HG02970 (cell line): ENCODE measurements around the gene SPRED2.
"Not testable (repeated sequence)": the region's sequence is repeated elsewhere in the genome, so short reads cannot be mapped to it uniquely, and the experiment has no call there.

Experiments
- ATAC-seq: cut with Tn5 transposase; IDR thresholded peaks from one replicate; pipeline ENCODE4 v1.9.1; 2021; ENCODE audit warnings: mild to moderate bottlenecking, moderate library complexity, moderate number of reproducible peaks; ENCODE audit not compliant: unreplicated experiment, low FRiP score

The SPRED2 gene

DNA sequence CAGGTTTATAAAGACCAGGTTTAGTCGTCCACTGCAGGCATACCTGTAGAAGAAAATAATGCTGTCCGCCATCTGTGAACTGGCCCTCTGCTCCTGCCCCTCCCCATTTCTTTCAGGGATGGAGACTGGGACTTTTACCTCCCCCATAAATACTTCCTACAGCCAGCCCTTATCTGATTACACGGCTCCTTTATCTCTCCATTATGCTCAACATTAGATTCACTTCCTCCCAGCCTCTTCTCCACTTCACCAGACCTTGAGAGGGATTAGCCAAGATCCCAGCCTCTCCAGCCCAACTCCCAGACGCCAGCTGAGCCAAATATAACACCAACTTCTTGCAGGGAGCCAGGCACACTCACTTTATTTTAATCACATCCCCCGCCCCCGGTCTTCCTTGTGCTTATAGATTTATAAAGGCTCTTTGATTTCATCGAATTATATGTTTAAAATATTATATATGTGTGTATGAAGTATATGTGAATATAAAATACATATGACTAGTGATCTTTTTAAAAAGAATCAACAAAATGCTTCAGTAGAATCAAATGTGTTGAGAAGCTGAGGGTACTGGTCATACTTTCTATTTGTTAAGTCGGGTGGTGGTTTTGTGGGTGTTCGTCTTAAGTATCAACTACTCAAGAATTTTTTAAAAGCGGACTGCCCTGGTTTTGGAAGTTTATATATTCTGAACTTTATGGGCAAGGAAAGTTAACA is 81.0 kb downstream of the SPRED2 start:
- no peak for ATAC-seq

DNA sequence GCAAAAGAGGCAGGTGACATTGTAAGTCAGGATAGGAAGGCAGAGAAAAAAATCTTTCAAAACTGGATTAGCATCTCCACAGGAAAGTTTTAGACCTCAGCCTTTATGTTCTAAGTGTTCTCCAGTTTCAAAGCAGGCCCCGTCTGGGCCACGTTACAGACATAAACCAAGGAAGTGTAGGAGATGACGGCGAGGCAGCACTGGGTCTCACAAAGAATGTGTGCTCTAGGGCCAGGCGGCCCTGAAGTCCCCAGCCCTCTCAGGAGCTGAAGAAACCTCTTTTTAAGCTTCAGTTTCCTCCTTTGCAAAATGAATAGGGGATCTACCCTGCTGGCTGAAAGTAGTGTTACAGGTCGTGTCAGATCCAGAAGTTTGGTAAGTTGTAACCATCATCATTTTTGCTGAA is 81.7 kb downstream of the SPRED2 start:
- ATAC-seq = no peak

DNA sequence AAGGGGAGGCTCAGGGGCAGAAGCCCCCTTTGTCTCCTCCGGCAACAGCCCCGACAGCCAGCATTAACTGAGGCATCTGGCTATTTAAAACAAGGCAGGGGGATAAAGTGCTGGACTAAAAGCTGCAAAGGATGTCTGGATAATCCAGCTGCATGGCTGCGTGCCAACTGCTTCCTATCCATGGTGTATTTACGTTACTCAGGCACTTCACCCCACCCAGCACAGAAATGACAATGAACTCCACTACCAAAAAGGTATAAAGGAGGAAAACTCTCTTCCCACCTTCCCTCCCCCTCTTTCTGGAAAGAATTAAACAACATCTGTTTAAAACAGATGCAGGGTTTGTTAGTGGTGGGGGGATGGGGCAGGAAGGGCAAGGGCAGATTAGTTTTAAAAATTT is 82.5 kb downstream of the SPRED2 start:
- ATAC-seq = no peak

- no peak for ATAC-seq
Observed at GRCh38 chr2:65347913-65348312, 84.5 kb downstream of the SPRED2 start.

DNA sequence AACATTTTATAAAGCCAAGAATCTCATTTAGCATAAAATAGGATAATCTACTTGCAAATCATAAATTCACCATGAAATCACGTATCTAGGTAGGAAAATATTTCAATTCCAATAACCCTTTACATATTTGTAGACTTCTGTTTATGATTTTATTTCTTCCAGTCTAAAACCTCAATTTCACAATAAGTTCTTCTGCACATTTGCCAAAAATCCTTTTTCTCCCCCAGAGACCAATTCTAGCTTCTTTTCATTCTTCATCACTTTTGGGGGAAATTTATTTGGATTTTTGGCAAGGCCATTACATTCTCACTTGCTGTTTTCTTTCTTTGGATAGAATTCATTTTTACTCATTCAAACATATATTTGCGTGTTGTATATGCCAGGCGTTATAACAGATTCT is 86.8 kb downstream of the SPRED2 start:
- ATAC-seq = no peak

DNA sequence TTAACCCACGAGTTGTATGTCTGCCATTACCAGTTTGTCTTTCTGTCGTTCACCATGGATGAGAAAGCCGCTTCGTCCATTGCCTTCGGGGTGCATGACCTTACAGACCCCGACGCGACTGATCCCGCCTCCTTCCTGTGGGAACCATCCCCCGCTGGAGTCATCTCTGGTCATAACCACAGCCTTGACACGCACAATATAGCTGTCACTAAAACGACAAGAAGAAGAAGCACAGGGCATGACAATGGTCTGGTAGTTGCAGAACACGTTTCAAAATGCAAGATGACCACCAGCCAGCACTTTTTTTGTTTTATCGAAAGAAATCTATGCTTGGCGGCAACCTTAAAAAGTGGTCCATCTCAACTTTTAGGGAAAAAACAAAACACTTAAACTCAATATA is 87.7 kb downstream of the SPRED2 start:
- ATAC-seq = no peak

DNA sequence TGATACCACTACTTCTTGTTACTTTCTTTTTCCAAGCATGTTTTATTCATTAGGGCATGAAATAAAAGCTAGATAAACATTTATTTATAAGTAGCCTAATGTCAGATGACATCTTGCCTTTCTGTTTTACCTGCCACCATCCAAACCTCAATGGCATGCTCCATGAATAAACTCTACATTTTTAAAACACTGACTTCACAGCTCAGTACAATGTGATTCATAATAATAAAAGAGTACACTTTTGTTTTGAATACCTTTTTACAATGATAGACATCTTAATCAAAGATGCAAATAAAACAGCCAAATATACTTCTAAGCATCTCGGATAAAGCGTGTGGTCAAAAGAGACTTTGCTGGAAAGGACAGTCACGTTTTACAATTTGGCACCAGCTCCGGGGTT is 88.2 kb downstream of the SPRED2 start:
- ATAC-seq = no peak

- no peak for ATAC-seq
Observed at GRCh38 chr2:65343386-65343785, 89.0 kb downstream of the SPRED2 start.

DNA sequence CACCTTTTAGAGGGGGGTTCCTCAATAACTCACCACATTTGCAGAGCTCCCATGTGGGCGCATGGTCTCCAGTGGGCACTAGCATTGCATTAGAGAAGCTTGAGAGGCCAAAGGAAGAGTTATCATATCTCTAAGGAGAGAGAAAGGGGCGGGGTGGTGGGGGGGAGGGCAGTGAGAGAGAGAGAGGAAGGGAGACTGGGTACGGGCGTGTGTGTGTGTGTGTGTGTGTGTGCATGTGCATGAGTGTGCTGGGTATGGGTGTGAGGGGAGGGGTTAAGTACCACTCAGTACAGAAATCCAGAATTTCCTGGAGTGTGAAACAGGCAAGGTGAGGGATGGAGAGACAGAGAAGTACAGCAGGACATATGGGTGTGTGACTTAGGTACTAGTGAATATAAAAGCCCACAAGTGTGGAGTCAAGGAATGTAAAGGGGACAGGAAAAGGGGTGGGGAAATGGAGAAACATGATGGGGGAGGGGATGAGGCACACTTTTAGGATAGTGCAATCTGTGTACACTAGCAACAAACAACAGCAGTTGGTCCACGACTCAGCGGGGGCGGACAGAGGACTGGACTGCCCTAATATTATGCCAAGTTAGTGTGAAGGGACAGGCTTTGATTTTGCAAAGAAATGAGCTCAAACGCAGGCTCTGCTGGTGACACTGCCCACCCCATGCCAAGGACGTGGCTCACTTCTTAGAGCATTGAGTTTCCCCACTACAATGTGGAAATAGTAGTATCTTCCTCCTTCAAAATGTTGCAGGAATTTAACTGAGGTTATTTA is 91.3 kb downstream of the SPRED2 start:
- ATAC-seq = no peak

GRCh38 chr2:65339648-65340047 is 92.8 kb downstream of the SPRED2 start:
- ATAC-seq = no peak

- not testable (repeated sequence) for ATAC-seq
Observed at GRCh38 chr2:65338830-65339495, 93.4 kb downstream of the SPRED2 start.

- not testable (repeated sequence) for ATAC-seq
Observed at GRCh38 chr2:65337915-65338314, 94.5 kb downstream of the SPRED2 start.

DNA sequence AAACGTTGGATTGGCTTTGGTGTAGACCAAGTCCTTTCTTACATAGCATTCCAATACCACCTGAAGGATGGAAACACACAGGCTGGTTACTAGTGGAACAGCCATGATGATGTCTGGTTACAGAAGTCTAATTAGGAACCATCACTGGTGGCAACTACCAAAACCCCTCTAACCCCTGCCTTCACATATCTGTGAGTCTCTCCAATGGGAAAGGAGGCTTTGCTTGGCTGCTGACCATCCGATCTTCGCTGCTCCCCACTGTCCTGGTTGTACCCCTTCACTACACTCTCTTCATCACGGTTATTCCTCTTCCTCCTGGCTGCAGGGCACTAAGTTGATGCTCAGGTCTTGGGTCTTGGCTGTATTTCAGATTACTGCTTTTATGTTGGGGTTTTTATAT is 97.7 kb downstream of the SPRED2 start:
- ATAC-seq = no peak

DNA sequence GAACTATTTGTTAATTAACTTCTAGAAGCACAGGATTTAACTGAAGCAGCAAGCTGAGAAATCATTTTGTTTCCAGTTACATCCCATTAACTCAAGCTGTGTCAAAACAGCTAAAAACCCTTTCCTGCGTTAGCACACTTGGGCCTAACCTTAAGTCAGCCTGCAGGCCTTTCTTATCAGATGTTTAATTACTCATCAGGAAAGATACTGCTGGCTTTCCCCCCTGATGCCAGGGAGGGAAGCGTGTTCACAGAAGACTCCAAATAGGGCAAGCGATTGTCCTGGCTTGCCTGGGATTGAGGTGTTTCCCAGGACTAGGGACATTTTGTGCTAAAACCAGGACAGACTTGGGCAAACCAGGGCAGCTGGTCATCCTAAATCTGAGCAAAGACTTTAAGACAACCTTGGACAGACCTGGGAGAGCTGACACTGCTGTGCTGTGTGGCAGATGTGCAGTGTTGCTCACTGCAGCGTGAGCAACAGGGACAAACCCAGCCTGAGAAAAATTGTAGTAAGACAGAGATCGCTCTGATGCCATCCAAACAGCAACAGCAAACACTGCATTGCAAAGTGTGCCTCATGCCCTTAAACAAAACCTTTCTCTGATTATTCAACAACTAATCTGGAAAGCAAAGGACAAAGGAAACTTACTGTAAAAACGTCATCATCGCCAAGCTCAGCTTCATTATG is 100.9 kb downstream of the SPRED2 start:
- no peak for ATAC-seq

DNA sequence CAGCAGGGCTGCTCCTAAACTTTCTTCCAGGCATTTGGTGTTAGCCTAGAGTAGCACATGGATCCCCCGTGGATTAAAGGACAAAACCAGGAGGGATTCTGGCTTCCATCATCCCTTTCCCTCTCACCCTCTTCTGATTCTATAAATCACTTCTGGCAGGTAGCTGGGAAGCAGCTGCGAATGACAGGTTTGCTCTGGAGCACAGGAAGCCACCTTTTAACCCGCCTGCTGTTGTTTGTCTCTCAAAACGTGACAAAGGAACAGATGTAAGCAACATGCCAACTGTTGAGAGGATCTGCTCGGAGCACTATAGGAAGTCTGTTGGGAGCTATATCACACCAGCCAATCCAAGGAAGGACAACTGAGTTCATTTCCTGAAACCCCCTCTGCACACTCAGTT is 102.9 kb downstream of the SPRED2 start:
- ATAC-seq = no peak

GRCh38 chr2:65326276-65326675 is 106.1 kb downstream of the SPRED2 start:
- ATAC-seq = no peak

GRCh38 chr2:65325066-65325465 is 107.3 kb downstream of the SPRED2 start:
- ATAC-seq = no peak

GRCh38 chr2:65320946-65321345 is 111.5 kb downstream of the SPRED2 start:
- no peak for ATAC-seq

DNA sequence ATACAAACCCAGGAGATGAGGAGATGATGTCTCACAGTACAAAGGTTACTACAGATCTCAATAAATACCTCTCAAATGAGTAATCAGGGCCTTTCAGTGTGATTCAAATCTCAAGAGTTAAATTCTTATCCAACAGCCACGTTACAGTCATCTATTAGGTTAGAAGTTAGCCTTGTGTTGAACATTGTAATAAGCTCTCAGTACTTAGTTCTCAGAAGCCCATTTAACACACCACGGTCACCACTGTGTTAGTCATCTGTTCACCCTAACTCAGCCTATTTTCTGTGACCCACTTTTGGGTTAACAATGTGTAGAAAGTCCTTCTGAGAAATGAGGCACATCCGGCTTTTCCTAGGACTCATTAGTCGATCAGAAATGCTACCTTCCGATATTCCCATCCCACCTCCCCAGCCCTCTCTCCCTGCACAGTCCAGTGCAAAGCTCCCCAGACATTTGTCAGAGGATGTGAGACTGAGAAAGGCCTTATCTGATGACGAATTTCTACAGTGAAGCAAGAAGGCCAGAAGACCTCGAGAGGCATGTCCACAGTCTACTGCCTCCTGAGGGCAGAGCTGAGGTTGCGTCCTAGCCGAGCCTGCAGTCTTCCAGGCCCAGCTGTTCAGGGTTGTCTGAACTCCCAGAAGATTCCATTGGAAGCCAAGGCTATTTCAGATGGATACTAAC is 112.2 kb downstream of the SPRED2 start:
- peak; percentile 63 for ATAC-seq

- ATAC-seq = no peak
Observed at GRCh38 chr2:65319674-65320041, 112.7 kb downstream of the SPRED2 start.
